Globus pallidus (tissue), 1 donor: ENCODE data around the gene MEPCE.
A peak's percentile ranks its signal among the peaks of the same experiment; 100 is the strongest.

Source experiments
- DNase-seq: peaks from one replicate; pipeline ENCODE4 v3.0.0-alpha.2; 2015; ENCODE audit warnings: low spot score

Gene MEPCE

DNA sequence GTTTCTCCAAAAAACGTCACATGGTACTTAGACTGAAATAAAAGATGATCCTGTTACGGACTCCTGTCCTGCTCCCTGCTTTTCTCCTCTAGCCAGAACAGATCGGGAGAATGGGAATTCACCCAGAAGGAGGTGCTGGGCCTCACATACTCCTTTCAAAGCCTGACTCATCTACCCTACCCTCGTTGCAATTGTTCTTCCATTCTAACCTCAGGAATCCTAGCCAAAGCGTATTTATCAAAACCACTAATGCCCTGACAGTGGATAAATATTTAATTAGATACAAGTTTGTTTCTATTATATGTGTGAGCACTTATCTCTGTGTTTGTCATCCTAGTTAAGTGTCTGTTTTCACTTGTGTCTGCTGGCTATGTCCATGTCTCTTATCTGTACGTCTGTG lies 22.9 kb upstream of the MEPCE start:
- DNase-seq: no peak

DNA sequence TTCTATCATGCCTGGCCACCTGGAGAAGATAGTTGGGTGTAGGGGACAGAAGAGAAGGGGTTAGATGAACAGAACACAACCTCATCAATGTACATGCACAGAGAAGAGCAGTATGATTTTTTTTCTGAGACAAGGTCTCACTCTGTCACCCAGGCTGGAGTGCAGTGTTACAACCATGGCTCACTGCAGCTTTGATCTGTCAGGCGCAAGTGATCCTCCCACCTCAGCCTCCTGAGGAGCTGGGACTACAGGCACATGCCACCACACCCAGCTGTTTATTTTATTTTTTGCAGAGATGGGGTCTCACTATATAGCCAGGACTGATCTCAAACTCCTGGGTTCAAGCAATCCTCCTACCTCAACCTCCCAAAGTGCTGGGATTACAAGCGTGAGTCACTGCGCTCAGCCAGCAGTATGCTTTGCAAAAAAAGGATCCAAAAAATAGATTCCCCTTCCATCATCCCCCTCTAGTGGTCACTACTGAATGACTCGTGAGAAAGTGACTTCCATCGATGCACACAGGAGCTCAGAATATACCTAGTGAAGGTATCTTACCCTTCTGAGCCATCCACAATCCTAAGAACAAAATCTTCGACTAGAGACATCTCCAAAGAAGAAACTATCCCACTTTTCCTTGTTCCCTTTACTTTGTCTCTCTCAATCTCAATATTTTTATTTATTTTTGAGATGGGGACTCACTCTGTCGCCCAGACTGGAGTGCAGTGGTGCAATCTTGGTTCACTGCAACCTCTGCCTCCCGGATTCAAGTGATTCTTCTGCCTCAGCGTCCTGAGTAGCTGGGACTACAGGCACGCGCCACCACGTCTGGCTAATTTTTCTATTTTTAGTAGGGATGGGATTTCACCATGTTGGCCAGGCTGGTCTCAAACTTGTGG lies 22.1 kb upstream of the MEPCE start:
- no peak for DNase-seq

- no peak for DNase-seq
Measured at GRCh38 chr7:100411101-100411500, 18.5 kb upstream of the MEPCE start.

DNA sequence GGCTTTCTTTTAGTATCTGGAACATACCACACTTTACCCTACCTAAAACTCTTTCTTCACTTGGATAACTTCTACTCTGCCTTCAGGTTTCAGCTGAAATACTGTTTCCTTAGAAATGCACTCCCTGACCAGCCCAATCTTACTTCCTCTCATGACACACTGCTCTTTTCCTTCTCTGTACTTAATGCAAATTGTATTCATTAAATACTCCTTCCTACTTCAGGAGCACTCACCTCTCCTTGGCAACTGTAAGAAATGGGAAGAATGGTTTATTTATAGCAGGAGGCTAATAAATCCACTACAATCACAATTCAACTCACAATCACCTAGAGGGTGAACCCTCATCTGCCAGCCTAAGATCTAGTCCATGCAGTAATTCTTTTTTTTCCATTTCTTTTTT lies 16.3 kb upstream of the MEPCE start:
- DNase-seq: no peak

GRCh38 chr7:100413889-100414288 lies 15.7 kb upstream of the MEPCE start:
- no peak for DNase-seq

DNA sequence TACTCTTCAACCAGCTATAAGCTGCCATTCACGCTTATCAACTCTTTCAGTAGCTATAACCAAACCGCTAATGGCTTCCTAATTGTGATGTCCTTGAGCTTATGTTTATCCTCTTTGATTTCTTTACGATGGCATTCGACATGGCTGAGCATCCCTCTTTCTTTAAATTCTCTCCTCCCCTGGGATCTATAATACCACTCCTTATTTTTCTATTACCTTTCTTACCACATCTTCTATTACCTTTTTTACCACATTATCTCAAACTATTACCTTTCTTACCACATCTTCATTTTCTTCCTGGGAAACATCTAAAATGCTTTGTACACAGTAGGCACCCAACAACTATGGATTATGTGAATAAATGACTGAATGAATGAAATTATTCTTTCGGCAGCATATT lies 14.2 kb upstream of the MEPCE start:
- DNase-seq: no peak

DNA sequence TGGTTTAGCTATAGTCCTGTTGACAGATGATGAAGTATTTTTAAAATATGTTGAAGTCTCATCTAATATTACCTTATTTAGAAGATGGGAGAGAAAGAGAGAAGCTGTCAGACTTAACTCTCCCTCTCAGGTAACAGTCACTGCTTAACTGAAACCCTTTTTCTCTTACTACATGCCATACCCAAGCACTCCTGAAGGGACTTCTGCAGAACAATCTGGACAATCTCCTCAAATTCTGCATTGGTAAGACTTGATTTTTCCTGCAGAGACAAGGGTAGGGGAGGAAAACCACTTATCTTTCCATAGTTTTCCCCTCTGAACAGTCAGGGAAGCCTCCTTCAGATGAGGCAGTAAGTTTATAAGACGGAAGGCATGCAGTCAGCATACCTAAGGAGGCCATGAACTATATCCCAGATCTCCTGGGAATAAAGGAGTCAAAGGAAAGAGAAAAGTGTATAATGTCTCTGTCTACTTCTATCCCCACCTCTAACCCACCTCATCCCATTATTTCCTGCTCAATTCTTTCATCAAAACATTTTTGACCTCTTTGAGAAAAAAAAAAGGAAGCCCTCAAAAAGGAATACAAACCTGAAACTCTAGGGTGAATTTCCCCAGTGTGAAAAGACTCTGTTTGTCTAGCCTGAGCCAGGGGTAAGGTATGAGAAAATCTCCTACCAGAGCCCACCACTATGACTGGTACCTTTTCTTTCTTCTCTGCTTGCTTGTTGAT lies 10.5 kb upstream of the MEPCE start:
- no peak for DNase-seq

GRCh38 chr7:100419660-100420226 lies 9.9 kb upstream of the MEPCE start:
- no peak for DNase-seq

GRCh38 chr7:100423315-100423714 lies 6.3 kb upstream of the MEPCE start:
- DNase-seq: no peak

- DNase-seq: no peak
Measured at GRCh38 chr7:100425347-100425746, 4.3 kb upstream of the MEPCE start.

DNA sequence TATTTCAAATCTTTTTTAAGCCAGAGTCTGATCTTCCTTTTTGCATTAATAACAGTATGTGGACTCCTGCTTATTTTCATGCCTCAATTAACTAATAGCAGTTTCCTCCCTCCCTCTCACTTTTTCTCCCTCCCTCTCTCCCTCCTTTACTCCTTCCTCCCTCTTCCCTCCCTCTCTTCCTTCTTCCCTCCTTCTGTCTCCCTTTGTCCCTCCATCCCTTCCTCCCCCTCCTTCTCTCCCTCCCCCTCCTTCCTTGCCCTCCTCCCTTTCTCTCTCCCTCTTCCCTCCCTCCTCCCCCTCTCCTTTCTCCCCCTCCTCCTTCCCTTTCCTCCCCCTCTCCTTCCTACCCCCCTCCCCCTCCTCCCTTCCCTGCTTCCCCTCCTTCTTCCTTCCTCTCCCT lies 3.1 kb upstream of the MEPCE start:
- no peak for DNase-seq

DNA sequence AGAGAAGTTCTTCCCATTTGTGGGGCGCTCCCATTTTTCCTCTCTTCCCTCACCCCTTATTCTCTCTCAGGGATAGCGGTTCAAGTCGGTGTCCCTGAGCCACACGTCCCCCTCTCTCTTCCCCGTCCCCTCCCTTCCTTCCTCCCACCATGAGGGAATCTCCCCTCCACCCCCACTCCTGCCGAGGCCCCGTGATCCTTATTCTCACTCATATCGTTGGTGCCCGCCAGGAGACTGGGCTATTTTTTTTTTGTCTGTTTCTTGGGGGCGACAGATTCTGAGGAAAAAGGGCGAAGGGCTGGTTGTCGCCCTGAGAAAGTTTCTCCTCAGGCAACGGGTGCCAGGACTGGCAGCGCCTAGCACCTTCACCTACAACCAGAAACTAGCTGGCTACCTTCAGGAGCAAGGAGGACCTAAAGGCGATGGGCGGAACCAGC lies 1.9 kb upstream of the MEPCE start:
- DNase-seq: no peak

GRCh38 chr7:100428199-100428966 lies 1.2 kb upstream of the MEPCE start, which contains the start of gene ZCWPW1:
ZCWPW1 (minus strand) TSS chr7:100428703; CDS start chr7:100420649, 8,054 bp downstream.
- peak; percentile 96 for DNase-seq

- DNase-seq: peak; percentile 99
Measured at GRCh38 chr7:100428967-100429636, 529 bp upstream of the MEPCE start.

- no peak for DNase-seq
Measured at GRCh38 chr7:100430493-100431285, 1.1 kb downstream of the MEPCE start.

DNA sequence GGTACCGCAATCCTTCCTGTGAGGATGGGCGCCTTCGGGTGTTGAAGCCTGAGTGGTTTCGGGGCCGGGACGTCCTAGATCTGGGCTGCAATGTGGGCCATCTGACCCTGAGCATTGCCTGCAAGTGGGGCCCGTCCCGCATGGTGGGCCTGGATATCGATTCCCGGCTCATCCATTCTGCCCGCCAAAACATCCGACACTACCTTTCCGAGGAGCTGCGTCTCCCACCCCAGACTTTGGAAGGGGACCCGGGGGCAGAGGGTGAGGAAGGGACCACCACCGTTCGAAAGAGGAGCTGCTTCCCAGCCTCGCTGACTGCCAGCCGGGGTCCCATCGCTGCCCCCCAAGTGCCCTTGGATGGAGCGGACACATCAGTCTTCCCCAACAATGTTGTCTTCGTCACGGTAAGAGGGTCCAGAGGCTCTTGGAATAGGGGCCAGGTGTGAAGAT lies 1.7 kb downstream of the MEPCE start:
- DNase-seq: no peak

DNA sequence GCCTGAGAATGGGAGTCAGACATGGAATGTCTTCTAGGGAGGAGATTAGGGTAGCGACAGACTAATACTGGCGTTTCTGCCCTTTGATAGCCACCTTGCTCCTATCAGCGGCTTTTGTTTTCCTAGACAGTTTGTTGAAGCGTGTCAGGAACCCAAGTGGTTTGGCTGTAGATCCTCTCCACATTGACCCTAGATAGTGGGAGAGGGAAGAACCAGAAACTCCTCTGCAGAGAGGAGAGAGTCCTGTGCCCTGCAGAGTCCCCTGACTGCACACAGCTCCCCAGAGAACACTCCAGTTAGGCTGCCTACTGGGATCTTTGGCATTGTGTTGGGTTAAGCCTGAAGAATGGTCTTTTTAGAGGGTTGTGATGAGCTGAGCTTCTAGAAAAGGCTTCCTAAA lies 2.4 kb downstream of the MEPCE start:
- no peak for DNase-seq

GRCh38 chr7:100432621-100433275 lies 3.1 kb downstream of the MEPCE start:
- no peak for DNase-seq

- no peak for DNase-seq
Measured at GRCh38 chr7:100433276-100433591, 3.6 kb downstream of the MEPCE start.

GRCh38 chr7:100433592-100434296 lies 4.1 kb downstream of the MEPCE start:
- DNase-seq: no peak
